Right ventricle myocardium superior (tissue), 1 donor: ENCODE data around the gene ARSJ. TPM values are rescaled to one million over a fixed set of nuclear protein-coding genes. Genes with fewer than 3 reads are reported as not detected.

Experiments
- ATAC-seq: fragments of 200-7000 bp; cut with Tn5 transposase; one replicate; pipeline ENCODE4 v1.9.1; 2020; ENCODE audit warnings: mild to moderate bottlenecking; ENCODE audit not compliant: poor library complexity
- DNase-seq: peaks from one replicate; pipeline ENCODE4 v3.0.0-alpha.2; 2020
- intact Hi-C: fragments of 100-400 bp; cut with DNase I; formaldehyde crosslinking; loops from one replicate; pipeline ENCODE4 v1.11.2; 2022
- total RNA-seq: library from RNA; stranded (reverse); fragmentation: NEBNext Ultra II Directional; extraction: Animal tissue kit (Norgen Biotek cat#: 25700); gene quantifications from one replicate; pipeline ENCODE4 v1.2.1, GENCODE V29; 2021
- donor health status: DM: no; HTN: yes; CAD: no; lungs with severe emphysema.

ARSJ gene
- total RNA-seq, 1 donor from 2014 or later, result 0.70 TPM

DNA sequence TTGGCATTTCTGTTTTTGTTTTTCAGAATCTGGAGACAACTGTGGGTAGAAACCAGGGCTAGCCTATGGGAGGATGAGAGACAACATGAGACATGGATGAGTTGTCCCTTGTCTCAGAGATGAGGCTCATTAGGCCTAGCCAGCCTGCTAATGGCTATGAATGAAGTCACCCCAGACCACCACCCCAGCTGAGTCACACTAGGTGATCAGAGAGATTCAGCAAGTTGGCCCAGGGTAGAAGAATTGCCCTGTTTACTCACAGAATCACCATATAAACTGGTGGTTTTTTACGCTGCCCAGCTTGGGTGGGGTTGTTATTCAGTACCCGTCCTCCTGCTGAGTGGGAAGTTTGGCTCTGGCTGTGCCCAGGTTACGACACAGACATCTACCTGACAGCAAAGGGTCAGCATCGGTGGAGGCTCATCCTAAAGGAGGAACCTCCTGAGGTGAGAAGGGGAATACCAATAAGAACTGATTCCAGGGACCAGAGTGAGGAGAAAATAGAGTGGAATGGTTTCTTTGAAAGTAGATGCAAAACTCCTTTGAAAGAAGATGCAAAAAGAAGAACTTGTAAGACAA is 17.2 kb upstream of the ARSJ start:
- intact Hi-C loops, result no loop called here
- DNase-seq, result no peak
- ATAC-seq, result no peak

DNA sequence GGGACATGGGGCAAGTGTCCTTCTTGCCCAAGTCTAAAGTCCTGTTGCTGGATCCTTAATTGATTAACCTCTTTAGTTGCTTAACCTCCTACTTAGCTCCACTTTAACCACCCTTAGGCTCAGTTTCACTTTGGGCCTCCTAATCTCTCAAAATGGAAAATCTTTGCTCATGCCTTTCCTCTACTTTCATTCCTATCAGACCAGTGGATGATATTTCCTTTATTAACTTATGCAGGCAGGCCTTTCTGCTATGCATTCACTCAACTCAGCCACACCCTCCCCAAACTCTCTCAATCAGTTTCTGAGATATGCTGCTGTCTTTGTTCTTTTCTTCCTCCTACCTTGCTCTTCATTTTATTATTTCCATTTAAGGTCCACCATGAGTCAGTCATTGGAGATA is 14.4 kb upstream of the ARSJ start:
- DNase-seq, result no peak
- intact Hi-C loops, result no loop called here
- no peak for ATAC-seq

DNA sequence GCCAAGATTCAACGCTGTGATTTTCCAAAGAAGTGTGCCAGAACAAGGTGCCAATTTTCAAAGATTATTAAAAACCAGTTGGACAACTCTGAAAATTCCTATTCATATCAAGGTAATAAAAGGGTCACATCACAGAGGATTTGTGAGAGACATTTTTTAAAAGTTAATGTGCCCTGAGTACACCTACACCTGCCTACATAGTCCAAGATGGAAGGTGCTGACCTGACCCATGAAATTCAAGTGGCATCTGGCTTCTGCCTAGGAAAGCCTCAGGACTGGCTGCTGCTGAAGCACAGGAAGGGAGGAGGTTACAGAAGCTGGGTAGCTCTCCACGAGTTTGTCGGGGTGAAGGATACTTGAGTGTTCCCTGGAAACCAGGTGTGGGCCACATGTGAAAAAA is 11.4 kb upstream of the ARSJ start:
- ATAC-seq (no peak), DNase-seq (no peak)
- intact Hi-C loops, result no loop called here

DNA sequence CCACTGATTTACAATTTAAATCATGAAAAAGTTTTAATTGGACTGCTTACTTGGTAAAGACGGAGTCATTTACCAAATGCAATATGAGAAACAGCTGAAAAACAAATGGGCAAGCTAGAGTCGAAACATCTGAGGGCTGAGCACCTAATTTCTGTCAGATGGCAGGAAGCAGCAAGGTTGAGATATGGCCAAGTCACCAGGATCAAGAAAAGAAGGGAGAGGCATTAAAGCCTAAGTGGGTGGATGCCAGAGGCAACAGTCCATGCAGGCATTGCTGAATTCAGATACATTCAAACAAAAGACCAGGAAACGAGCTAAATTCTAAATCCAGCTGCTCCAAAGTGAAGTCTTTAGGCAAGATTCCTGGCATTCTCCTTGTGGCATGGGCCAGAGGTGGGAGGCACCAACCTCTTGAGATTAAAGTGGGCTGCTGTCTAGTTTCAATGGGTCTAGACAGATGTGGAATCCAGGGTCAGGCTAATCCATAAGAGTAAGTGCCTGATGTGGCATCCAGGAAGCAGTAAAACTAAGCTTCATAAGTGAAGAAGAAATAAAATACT is 8.0 kb upstream of the ARSJ start:
- intact Hi-C loops, result no loop called here
- DNase-seq (no peak), ATAC-seq (no peak)

DNA sequence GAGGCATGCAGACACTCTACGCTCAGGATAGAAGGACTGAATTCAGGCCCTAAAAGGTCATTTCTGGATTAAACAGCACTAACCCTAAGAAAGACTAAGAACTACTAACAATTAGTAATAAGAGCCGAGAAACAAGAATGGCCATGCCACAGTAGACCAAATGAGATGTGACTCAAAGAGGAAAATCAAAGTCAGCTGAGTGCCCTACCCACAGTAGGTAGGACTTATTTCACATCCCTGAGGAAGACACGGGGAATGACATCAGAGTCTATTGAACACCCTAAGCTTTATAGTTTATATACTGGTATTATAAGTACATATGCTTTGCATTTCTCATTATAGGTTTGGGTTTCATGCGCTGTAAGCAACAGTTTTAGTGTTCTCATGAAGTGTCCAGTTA is 2.7 kb upstream of the ARSJ start:
- intact Hi-C loops, result no loop called here
- ATAC-seq (no peak), DNase-seq (no peak)

DNA sequence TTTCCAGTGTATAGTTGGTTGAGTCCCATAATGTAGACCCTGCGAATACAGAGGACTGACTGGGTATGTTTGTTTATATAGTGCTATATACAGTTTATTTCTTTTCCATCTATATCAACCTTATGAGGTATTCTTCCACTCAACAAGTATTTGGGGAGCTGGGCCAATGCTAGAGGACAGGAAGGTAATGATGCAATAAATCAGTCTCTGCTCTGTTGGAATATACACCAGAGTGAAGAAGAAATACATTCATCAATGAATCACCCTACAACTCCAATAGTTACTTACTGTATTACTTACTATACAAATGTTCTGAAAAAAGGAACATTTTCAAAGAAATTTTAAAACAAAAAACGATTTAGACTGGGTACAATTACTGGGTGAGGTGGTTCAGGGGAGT is 2.1 kb upstream of the ARSJ start:
- no peak for ATAC-seq
- intact Hi-C loops, result no loop called here
- no peak for DNase-seq

DNA sequence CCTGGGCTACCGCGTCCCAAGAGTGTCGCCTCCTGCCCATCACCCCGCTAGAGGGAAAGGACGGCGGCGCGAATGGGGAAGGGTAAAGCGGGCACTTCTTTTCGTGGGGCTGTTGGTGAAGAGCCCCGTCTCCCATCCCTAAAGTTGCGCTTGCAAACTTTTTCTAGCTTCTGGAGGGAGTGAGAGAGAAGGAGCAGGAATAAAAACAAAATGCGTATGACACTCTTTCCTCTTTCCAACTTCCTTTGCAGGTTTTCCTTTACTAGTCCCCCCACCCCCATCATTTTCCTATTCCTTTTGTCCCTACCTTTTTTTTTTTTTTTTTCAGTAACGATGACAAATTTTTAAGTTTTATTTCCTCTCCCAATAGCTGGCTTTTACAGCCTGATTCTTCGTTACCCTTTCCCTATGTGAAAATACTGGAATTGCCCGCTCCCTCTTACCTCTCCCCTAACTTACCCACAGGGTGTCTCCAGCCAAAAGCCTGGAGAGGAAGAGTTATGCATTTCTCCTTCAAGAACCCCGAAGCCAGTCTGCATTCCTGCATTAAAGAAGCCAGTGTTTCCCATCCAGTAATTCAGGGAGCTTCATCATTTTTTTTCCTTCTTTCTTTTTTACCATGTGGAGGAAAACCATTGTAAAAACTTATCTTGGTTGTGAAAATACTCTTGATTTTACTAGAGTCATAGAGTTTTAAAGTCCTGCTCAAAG is 613 bp upstream of the ARSJ start:
- DNase-seq (no peak), ATAC-seq (no peak)
- intact Hi-C loops, result no loop called here

DNA sequence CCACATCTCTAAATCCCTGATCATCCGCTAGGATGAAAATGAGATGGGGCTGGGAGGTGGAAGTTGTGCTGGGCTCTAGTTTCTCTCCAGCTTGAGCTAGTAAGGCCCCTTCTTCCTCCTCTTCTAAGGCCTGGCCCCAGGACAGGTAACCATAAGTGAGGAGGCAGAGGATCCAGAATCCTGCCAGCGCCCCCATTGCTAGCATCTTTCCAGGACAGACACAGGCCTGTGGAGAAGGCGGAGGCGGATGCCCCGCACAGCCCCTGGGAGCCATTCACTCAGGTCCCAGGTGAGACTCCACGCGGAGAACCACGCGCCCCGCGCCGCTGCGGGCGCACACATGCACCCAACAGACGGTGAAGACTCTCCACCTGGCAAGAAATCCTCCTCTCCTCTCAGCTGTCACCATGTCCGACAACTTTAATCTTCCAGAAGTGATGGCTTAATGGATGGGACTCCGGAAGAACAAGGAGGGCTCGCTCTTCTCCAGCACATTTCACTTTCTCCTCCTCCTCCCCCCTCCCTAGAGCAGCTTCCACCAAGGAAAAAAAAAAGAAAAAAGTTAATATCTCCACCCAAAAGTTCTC is 793 bp downstream of the ARSJ start:
- DNase-seq, result no peak
- ATAC-seq, result peak; percentile 52
- intact Hi-C loops, result no loop called here

DNA sequence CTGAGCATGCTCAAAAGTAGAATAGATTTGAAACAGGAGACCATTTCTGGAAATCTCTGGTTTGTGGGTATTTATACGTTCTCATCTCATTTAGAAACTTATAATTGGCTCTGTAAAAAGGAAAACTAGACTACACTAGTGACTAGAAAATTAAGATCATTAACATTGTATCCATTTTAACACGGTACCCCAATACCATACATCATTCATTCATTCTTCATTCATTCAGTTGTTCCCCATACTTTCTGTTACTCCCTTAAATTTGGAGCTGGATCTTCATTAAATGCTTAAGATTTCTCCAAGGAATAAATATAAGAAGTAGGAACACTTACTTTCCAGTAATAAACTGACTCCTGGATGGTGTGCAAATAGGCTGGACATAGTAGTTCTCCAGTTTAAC is 1.3 kb downstream of the ARSJ start:
- no peak for DNase-seq
- ATAC-seq, result no peak

GRCh38 chr4:113977526-113977855 is 2.0 kb downstream of the ARSJ start:
- intact Hi-C loops, result no loop called here
- DNase-seq (no peak), ATAC-seq (no peak)

More for the DNA sequence above, 1.3 kb downstream of the ARSJ start:
- intact Hi-C loops, result no loop called here

GRCh38 chr4:113976741-113977525 is 2.5 kb downstream of the ARSJ start:
- intact Hi-C loops, result no loop called here
- ATAC-seq (no peak), DNase-seq (no peak)

DNA sequence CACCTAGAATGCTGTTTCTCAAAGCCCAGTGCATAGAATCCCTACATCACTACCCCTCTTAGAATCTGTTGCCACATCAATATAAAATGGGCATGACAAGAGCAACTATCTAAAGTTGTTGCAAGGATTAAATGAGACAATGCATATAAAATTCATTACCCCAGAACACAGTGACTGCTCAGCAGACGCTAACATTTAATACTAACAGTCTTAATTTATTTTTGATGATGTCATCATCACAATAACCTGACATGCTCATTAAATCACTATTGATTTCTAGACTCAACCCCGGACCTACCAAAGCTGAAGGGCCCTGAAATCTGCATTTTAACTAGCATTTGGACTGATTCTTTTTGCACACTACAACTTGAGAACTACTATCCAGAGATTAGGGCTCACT is 3.9 kb downstream of the ARSJ start:
- intact Hi-C loops, result no loop called here
- ATAC-seq (no peak), DNase-seq (no peak)

DNA sequence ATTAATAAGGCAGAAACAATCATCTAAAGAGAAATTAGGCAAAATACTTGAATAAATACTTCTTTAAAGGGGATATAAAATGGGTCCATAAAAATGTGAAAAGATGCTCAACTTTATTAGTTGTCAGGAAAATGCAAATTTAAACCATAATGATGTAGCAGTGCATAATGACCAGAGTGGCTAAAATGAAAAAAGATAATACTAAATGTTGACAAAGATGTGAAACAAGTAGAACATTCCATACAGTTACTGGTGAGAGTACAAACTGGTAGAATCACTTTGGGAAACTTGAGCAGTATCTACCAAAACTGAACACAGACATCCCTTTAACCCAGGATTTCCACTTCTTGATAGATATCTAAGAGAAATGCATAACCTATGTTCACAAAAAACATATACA is 5.0 kb downstream of the ARSJ start:
- intact Hi-C loops, result no loop called here
- DNase-seq (no peak), ATAC-seq (no peak)

DNA sequence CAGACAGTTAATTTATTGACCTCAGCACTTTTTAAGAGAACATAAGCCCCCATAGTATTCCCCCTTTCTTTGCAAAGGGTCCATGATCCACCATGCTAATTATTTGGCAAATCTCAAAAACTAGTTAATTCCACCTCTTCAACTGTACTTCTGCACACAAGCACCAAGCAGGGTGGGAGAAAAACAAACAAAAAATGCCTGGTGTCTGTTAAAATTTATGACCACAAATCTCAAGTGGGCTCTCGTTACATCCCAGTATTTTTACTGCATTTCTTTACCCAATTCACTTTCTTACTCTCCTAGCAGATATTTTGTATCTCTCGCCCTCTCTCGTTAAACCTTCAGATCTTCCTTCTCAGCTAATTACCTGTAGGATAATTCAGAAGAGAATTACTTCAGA is 6.1 kb downstream of the ARSJ start:
- ATAC-seq, result no peak
- intact Hi-C loops, result no loop called here

GRCh38 chr4:113972781-113973180 is 6.7 kb downstream of the ARSJ start:
- DNase-seq (no peak), ATAC-seq (no peak)
- intact Hi-C loops, result no loop called here

More for the DNA sequence above, 6.1 kb downstream of the ARSJ start:
- DNase-seq, result no peak

DNA sequence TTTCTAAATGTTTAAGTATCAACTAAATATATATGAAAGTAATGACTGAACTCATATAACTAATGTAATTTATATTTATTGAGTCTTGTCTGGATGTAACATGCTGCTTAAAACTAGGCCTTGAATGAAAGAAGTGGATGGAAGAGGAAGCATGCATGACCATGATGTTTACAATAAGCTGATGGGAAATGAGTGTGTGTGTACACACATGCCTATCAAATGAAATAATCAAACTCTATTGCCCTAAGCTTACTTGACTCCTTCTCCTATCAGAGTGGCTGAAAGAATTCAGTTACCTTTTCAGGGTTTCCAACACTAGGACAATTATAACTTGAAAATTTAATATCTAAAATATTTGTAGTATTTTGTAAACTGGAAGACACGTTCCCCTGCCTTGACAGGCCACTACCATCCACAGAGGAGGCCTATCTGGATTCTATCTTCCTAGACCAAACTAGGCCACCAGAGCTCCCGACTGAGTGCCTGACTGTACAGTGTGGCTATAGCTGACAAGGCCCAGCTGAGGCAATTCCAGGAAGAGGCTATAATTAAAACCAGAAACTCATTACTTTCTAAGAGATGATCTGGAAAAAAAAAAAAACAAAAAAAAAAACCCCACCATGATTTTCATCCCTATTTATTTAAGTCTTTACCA is 7.6 kb downstream of the ARSJ start:
- intact Hi-C loops, result no loop called here
- DNase-seq, result no peak
- ATAC-seq, result no peak

GRCh38 chr4:113969709-113970334 is 9.6 kb downstream of the ARSJ start:
- intact Hi-C loops, result no loop called here
- ATAC-seq, result no peak
- no peak for DNase-seq

- DNase-seq (no peak), ATAC-seq (peak; percentile 25)
- intact Hi-C loops, result no loop called here
These were observed 11.0 kb downstream of the ARSJ start for GRCh38 chr4:113968473-113968872.

DNA sequence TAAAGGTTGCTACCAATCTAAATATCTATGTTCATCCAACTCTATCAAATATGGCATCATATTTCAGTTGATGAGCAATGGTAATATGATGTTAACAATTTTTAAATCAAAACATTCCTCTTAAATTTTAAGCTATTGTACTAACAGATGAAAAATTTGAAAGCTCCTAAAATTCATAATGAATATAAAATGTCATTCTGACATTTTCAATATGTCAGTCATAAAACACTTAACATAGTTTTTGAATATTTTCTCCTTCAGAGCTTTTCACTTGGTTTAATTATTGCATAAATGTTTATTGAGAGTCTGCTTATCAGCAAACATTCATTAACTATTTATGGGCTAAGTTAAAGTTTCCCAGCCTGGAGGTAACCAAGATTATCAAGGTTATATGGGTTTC is 11.8 kb downstream of the ARSJ start:
- DNase-seq, result no peak
- no peak for ATAC-seq

More for the DNA sequence above, 11.8 kb downstream of the ARSJ start:
- intact Hi-C loops, result no loop called here
